IPS-NIHi7 (cell line): ENCODE results near the gene SHBG.
"Not testable (repeated sequence)": the region's sequence is repeated elsewhere in the genome, so short reads cannot be mapped to it uniquely, and the experiment has no call there.

Source experiments
- DNase-seq: peaks from one replicate; pipeline ENCODE4 v3.0.0; 2012; ENCODE audit warnings: mixed read lengths; ENCODE audit errors: extremely low spot score

The SHBG gene, protein sequence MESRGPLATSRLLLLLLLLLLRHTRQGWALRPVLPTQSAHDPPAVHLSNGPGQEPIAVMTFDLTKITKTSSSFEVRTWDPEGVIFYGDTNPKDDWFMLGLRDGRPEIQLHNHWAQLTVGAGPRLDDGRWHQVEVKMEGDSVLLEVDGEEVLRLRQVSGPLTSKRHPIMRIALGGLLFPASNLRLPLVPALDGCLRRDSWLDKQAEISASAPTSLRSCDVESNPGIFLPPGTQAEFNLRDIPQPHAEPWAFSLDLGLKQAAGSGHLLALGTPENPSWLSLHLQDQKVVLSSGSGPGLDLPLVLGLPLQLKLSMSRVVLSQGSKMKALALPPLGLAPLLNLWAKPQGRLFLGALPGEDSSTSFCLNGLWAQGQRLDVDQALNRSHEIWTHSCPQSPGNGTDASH

DNA sequence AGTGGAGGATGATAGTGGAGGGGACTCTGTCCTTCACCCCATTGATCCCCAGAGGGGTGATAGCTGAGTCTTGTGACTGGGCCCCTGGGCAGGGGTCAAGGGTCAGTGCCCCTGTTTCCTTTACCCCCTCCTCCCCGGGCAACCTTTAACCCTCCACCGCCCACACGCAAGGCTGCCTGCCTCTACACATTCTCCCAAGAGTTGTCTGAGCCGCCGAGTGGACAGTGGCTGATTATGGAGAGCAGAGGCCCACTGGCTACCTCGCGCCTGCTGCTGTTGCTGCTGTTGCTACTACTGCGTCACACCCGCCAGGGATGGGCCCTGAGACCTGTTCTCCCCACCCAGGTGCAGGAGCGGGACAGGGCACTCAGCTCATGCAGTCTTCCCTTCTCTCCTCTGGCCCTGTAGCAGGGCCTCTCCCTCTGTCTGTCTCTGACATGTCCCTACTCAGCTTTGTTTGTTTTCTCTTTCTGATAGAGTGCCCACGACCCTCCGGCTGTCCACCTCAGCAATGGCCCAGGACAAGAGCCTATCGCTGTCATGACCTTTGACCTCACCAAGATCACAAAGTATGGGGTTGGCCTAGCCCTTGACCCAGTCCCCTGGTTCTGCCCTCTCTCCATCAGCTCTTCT, at the start of gene SHBG:
Gene SHBG (plus strand): TSS at position 197 of the 633 bp plus-strand sequence. CDS start 38 bp downstream, at position 235.
- DNase-seq: no peak

- no peak for DNase-seq
These were observed 49.0 kb upstream of the SHBG start for GRCh38 chr17:7580604-7581575.

GRCh38 chr17:7582396-7583252, 47.3 kb upstream of the SHBG start:
- no peak for DNase-seq

DNA sequence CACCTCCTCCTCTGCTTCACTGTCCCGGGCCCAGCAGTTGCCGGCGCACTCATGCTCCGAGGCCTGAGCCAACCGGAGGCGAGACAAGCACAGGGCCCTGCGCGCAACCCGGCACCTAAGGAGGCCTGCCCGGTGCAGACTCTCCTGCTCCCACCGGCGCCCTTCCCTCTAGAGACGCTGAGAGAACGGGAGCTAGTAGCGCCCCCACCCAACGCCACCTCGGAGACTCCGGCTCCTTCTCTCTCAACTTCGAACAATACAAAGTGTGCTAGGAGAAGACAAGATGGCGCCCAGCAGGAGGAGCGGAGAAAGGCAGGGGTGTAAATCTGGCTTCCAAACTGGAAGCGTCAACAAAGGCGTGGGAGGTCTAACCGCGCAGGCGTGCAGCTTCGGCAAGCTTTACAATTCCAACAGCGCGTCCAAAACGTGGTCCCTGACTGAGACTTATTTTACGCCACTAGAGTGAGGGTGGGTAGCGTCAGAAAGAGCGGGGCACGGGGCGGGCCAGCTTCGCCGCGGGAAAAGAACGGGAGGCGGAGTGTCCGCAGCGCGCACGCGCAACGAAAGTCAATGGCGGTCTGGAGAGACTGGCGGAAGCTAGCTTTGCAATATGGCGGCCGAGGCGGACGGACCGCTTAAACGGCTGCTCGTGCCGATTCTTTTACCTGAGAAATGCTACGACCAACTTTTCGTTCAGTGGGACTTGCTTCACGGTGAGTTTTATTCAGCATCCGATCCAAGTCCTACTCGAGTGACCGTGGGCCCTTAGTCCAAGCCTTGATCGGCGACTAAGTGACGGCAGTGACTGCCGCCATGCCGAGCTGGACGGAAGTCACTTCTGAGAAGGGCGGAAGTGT, 46.5 kb upstream of the SHBG start, which contains the start of gene MPDU1:
Gene MPDU1 (plus strand): TSS at position 600 of the 857 bp plus-strand sequence. CDS start 11 bp downstream, at position 611.
- peak; percentile 87 for DNase-seq

DNA sequence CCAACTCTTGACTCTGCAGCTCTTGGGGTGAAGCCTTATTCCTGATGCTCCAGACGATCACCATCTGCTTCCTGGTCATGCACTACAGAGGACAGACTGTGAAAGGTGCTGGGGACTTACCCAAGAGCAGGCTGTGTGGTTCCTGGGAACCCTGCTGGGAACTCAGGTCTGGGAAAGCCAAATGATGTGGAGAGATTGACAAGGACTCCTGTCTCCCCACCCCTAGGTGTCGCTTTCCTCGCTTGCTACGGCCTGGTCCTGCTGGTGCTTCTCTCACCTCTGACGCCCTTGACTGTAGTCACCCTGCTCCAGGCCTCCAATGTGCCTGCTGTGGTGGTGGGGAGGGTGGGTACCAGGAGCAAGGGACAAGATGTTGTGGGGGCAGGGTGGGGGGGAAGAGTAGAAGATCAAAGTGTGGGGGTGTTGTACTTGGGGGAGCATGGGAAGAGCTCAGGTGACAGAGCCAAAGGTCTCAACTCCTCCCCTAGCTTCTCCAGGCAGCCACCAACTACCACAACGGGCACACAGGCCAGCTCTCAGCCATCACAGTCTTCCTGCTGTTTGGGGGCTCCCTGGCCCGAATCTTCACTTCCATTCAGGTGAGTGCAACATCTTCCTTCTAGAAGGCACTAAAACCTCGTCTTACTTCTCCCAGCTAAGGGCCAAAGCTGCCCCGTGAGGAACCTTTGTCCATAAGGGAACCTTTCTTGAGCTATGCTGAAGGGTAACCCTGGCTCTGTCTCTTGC, 43.1 kb upstream of the SHBG start:
- peak; percentile 31 for DNase-seq

DNA sequence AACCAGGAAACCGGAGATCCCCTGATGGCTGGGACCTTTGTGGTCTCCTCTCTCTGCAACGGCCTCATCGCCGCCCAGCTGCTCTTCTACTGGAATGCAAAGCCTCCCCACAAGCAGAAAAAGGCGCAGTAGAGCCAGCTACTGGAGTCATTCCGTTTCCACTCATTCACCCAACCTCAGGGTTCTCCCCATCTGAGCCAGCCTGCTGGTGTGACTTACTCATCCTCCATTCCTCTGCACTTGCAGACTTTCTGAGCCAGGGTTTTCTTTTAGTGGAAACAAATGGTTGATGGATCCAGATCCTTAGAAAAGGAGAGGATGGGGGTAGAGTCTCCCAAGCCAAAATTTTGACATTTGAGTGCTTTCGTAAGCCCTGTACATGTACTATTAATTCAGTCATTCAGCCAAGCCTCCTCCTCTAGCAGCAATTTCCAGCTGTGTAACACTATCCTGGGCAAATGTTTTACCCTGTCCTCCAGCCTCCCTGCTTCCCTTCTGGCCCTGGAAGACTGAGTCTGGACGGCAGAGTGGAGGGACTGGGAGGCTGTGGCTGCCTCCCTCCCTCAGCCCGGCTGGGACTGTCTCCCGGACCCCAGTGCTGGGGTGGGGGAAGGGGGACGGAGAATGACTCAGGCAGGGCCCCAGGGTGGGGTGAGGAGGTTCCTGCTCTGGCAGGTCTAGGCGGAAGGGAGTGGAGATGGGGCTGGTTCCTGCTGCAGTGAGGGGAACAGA, 42.3 kb upstream of the SHBG start:
- DNase-seq: no peak

GRCh38 chr17:7588553-7589203, 41.3 kb upstream of the SHBG start:
- no peak for DNase-seq

DNA sequence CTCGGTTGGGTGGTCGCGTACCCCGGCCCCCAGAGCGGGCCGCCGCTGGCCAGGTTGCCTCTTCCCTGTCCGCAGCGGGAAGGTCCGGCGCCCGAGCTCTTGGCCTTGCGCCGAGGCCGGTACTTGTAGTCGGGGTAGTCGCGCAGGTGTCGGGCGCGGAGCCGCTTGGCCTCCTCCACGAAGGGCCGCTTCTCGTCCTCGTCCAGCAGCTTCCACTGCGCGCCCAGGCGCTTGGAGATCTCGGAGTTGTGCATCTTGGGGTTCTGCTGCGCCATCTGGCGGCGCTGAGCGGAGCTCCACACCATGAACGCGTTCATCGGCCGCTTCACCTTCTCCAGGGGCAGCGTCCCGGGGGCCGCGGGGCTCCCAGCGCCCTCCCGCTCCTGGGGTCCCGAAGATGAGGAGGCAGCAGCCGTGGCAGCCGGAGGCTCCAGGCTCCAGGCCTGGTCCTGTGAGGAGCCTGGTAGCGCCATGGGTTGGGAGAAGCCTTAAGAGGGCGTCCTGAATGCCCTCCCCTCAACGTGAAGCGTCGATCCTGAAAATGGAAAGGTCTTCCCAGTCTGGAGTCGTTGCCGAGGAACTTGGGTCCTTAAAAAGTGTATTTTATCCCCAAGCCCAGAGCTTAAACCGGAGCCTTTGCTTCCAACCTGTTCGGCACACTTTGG, 40.6 kb upstream of the SHBG start:
- DNase-seq: peak; percentile 85

GRCh38 chr17:7589891-7590691, 39.8 kb upstream of the SHBG start, which contains the start of gene SOX15:
SOX15 (minus strand) TSS chr17:7590094; CDS start chr17:7589676, 418 bp downstream.
- peak; percentile 73 for DNase-seq

- DNase-seq: peak; percentile 83
These were observed 39.2 kb upstream of the SHBG start for GRCh38 chr17:7590743-7591142.

DNA sequence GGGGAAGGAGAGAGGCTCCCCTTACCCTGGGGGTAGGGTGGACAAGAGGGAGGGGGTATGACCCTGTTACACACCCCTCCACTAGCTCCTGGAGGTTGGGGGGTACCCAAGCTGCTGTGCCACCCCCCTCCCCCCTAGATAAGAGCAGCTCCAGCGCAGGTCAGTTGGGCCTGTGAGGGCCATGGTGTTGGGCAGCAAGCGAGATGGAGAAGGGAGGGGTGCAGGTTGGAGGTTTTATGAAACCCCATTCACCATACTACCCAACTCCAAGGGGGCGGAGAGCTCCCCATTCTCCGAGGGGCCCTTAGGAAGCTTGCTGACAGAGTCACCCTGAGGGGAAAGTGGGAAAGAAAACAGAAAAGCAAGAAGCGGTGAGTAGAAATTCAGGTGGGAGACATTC, 38.3 kb upstream of the SHBG start:
- no peak for DNase-seq

DNA sequence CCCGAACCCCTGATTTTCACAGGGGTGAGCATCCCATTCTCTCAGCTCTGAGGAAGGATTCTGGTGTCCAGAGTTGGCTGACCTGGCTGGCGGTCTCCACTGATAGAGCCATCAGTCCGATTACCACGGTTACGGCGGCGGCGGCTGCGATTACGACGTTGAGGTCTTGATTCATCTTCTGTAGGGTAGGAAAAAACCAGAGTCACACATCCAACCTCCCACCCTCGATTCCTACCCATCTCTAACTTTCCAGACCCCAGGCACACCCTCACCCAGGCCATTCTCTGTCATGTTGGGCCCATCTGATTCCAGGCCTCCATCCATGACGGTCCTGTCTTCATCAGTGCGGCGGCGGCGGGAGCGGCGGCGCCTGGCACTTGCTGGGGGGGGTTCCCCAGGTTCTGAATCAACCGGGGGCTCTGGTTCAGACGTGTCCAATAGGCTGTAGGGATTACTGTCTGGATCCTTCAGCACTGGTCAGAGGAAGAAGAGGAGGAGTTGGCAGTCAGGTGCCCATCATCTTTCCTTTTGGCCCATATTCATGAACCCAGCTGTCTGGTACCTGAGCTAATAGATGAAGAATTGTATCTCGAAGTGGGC, 37.4 kb upstream of the SHBG start:
- no peak for DNase-seq

GRCh38 chr17:7593296-7593695, 36.6 kb upstream of the SHBG start:
- DNase-seq: no peak

- DNase-seq: not testable (repeated sequence)
These were observed 32.4 kb upstream of the SHBG start for GRCh38 chr17:7597561-7597960.

DNA sequence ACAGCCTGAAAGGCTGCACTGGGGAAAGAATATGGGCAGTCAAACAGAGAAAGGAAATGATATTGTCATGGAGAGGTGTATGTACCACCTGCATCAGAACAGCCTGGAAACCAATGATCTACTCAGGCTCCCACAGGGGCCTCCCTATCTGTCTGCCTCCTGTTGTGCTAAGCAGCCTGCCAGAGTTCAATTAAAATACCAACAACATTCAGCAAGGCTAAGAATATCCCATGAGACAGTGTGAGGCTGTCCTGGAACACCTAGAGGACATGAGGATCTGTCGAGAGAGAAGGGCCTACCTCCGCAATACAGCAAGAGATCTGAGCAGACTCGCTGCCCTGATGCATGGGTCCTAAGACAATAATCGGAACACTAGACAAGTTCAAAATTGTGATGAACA, 23.7 kb upstream of the SHBG start:
- no peak for DNase-seq

DNA sequence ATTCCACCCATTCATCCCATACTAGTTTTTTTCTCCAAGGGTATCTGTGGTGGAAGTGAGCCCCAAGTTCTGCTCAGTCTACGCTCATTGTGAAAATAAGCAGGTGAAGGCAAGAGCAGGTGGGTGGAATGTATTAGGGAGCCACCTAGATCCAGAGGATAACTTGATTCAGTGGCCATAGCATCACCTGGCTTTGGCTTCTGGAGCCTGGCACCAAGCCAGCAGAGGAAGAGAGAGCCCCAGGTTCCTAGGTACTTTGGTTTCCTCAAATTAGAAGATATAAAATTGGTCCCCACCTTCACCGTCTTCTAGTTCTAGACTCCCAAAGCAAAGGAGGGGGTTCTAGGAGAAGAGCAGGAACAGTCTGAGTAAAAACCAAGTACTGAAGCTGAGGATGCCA, 19.3 kb upstream of the SHBG start:
- DNase-seq: no peak
